MCF 10A (cell line): ENCODE results near the gene FYCO1. TPM values are rescaled to one million over a fixed set of nuclear protein-coding genes. Genes with fewer than 3 reads are reported as not detected.

Experiments
- BruUV-seq: library from RNA; stranded (reverse); fragments of 400-500 nt; replicated peaks from 2 replicates; lab custom pipeline; 2021; lab: Mats Ljungman, UMichigan
- CTCF ChIA-PET: fragments of 300-600 bp; sonication (Branson Sonifier 250); formaldehyde crosslinking; extraction: SDS; loops from one replicate; lab custom pipeline; 2021; ENCODE audit warnings: antibody characterized with exemption, inconsistent platforms; lab: Yijun Ruan, JAX
- POLR2A ChIA-PET: fragments of 300-600, 350-650 bp; sonication (Branson Sonifier 250); formaldehyde crosslinking; extraction: SDS; loops from one replicate; lab custom pipeline; 2020; ENCODE audit warnings: antibody characterized with exemption, inconsistent platforms; lab: Yijun Ruan, JAX
- DNase-seq: peaks from one replicate; pipeline ENCODE4 v3.0.0-alpha.2; 2018; ENCODE audit not compliant: unreplicated experiment
- H3K27ac Mint-ChIP-seq: one replicate; pipeline ENCODE4 v1.8.0; 2022; ENCODE audit warnings: mild to moderate bottlenecking, low read depth, mixed read lengths; ENCODE audit not compliant: unreplicated experiment
- H3K27me3 Mint-ChIP-seq: one replicate; pipeline ENCODE4 v1.8.0; 2022; ENCODE audit warnings: mixed read lengths; ENCODE audit not compliant: insufficient read depth, unreplicated experiment
- H3K36me3 Mint-ChIP-seq: one replicate; pipeline ENCODE4 v1.8.0; 2022; ENCODE audit warnings: mild to moderate bottlenecking, moderate library complexity, mixed read lengths; ENCODE audit not compliant: insufficient read depth, unreplicated experiment
- H3K4me1 Mint-ChIP-seq: one replicate; pipeline ENCODE4 v1.8.0; 2022; ENCODE audit warnings: mixed read lengths; ENCODE audit not compliant: insufficient read depth, unreplicated experiment
- H3K4me3 Mint-ChIP-seq: one replicate; pipeline ENCODE4 v1.8.0; 2022; ENCODE audit warnings: mild to moderate bottlenecking, moderate library complexity, mixed read lengths; ENCODE audit not compliant: unreplicated experiment
- H3K9me3 Mint-ChIP-seq: one replicate; pipeline ENCODE4 v1.8.0; 2022; ENCODE audit warnings: mixed read lengths; ENCODE audit not compliant: unreplicated experiment
- CTCF ChIP-seq: fragments of 200-600 bp; IDR thresholded peaks from one replicate; pipeline ENCODE4 v1.8.0; 2022; ENCODE audit warnings: antibody characterized with exemption, mild to moderate bottlenecking; ENCODE audit not compliant: unreplicated experiment
- intact Hi-C: fragments of 100-400 bp; cut with micrococcal nuclease; formaldehyde crosslinking; loops from 2 replicates; pipeline ENCODE4 v1.14.1; 2022
- total RNA-seq: library from RNA; stranded (reverse); gene quantifications from 2 replicates; pipeline ENCODE4 v1.2.3, GENCODE V29; 2022

FYCO1 gene
- total RNA-seq, 1 experiment from 2014 or later: 18.4 TPM

GRCh38 chr3:45874677-45875346 lies 120.8 kb downstream of the FYCO1 start:
- DNase-seq: no peak
- intact Hi-C loops: no loop called here
- TF ChIP-seq CTCF: no peak
- Mint-ChIP-seq H3K36me3 (no peaks in the 10 kb centered on the region), H3K27me3 (peaks cover 24% of the 10 kb centered on the region), H3K9me3 (no peaks in the 10 kb centered on the region), H3K4me3 (no peak overlapping the region), H3K27ac (no peak overlapping the region), H3K4me1 (no peaks in the 10 kb centered on the region)
- no TSS peak for BruUV-seq
- ChIA-PET POLR2A (no interaction called here), CTCF (interaction anchor here (0.6 kb wide), 1 partner anchor 38 kb away, joined by 3 read pairs; no protein-coding TSS in a partner anchor)

GRCh38 chr3:45873638-45874037 lies 122.0 kb downstream of the FYCO1 start:
- no peak overlapping the region for H3K27ac Mint-ChIP-seq
- no peaks in the 10 kb centered on the region for H3K36me3 Mint-ChIP-seq
- H3K27me3 Mint-ChIP-seq: peaks cover 36% of the 10 kb centered on the region
- CTCF ChIA-PET: no interaction called here
- BruUV-seq: no TSS peak
- DNase-seq: no peak
- intact Hi-C loops: no loop called here
- POLR2A ChIA-PET: no interaction called here
- H3K4me1 Mint-ChIP-seq: no peaks in the 10 kb centered on the region
- no peak overlapping the region for H3K4me3 Mint-ChIP-seq
- TF ChIP-seq CTCF: no peak
- no peaks in the 10 kb centered on the region for H3K9me3 Mint-ChIP-seq

- no peaks in the 10 kb centered on the region for H3K36me3 Mint-ChIP-seq
- H3K27me3 Mint-ChIP-seq: peaks cover 40% of the 10 kb centered on the region
- H3K27ac Mint-ChIP-seq: no peak overlapping the region
- no peak for DNase-seq
- CTCF ChIA-PET: no interaction called here
- intact Hi-C loops: no loop called here
- H3K9me3 Mint-ChIP-seq: no peaks in the 10 kb centered on the region
- BruUV-seq: no TSS peak
- TF ChIP-seq CTCF: no peak
- H3K4me1 Mint-ChIP-seq: no peaks in the 10 kb centered on the region
- POLR2A ChIA-PET: interaction anchor here (0.7 to 0.8 kb wide), 2 partner anchors 9 to 752 kb away, joined by 3 to 5 read pairs; no protein-coding TSS in a partner anchor
- H3K4me3 Mint-ChIP-seq: no peak overlapping the region
These were observed 122.6 kb downstream of the FYCO1 start for GRCh38 chr3:45873036-45873435.

- no peak overlapping the region for H3K27ac Mint-ChIP-seq
- no peaks in the 10 kb centered on the region for H3K36me3 Mint-ChIP-seq
- TF ChIP-seq CTCF: no peak
- no peak overlapping the region for H3K4me3 Mint-ChIP-seq
- DNase-seq: no peak
- no TSS peak for BruUV-seq
- intact Hi-C loops: no loop called here
- H3K27me3 Mint-ChIP-seq: peaks cover 43% of the 10 kb centered on the region
- H3K4me1 Mint-ChIP-seq: no peaks in the 10 kb centered on the region
- no peaks in the 10 kb centered on the region for H3K9me3 Mint-ChIP-seq
- ChIA-PET POLR2A (interaction anchor here (0.7 to 0.8 kb wide), 2 partner anchors 9 to 752 kb away, joined by 3 to 5 read pairs; no protein-coding TSS in a partner anchor), CTCF (no interaction called here)
These were observed 123.1 kb downstream of the FYCO1 start for GRCh38 chr3:45872569-45872968.
